GM10266 (cell line): ENCODE measurements around the gene DNHD1.

ENCODE experiments used
- DNase-seq: peaks from one replicate; pipeline ENCODE4 v3.0.0; 2012; ENCODE audit errors: extremely low spot score
- TF ChIP-seq, protein P1 (sequence below): IDR thresholded peaks from 2 replicates; pipeline ENCODE4 v1.5.1; 2012; ENCODE audit warnings: mild to moderate bottlenecking, low read depth; ENCODE audit not compliant: control insufficient read depth, insufficient read depth; ENCODE audit errors: missing control alignments

The DNHD1 gene, protein sequence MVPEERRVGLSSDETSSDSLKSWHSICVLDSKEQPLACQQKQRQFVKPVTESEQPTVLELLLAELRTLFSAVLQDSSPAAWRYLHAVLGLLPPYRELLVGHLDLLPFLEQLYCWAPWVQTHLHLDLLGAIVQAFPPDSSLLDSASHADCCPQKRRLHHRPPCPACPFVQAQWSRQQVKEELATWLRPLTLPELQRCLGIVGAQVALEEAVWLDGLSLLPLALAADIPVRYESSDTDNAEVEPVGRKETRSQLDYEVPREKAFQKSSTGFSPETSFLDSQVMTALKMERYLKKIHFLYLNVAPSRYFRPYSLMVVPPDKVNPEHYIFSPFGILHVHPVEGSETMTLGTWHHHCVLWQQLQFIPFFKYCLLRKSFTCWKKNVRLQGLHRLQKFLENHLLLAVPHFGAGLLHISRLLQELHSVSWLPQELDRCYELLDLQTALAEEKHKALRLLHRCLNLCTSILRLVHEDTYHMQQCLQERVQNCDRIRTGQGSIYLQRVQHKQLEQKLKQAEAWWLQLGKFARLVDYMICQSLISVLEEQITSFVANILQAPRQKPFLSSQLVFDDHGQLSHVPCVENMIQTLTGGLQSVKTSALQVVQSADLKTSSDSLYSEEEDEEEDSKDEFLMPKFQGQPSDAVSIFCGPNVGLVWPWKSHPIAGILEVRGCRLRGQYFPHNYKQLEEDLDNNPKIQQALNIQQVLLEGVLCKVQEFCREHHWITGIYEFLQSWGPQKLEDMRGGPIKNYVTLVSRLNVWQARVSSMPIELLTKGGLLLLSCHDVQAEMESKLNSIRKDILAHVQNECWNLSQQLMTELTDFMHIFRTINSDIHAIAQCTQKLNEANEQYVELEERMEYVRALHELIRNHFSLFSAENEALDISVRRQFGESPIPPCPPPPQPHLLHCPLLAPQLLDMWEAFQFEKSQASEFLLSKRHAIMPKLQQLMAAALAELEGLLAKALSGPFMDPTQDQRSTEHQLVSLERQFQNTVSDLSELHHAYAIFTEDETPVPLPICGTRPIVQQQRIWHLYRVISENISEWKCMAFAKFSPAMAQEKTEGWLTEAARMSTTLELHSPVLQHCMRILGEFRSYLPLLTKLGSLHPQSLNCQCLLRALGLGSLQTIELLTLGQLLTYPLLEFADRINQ (N-terminal part only)

DNA sequence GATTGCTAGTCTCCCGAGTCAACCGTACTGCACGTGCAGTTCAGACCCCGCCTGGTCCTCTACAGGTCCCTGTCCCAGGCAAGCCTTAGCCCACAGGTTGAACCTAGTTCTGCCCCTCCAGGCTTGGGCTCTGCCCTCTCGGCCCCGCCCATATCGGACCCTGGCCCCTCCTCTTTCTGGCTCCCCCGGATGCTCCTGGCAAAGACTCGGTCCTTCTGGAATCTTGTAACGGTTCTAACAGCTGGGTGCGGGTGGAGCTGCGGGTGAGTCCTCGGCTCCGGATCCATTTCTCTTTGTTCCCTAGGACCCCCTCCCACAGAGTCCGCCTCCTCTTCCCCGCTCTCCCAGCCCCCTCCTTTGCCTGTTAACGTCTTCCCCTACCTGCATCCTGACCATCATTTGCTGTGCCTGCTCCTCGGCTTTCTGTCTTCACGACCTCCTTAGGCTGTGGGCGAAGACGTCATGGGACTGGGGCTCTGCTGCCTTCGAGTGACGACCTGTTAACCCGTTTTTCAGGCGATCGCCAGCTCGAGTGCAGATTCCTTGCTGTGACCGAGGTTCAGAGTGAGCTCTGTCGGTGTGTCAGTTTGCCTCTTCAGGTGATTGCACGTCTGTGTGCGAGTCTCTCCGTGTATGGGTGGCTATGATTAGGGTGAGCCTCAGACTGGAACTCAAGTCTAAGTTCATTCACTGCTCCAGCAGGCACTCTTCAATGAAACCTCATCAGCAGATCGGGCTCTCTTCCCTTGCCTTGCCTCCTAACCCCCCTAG, at the start of gene DNHD1:
DNHD1 (plus strand) TSS at position 212 of the 771 bp plus-strand sequence. CDS start 936 bp downstream, outside the sequence.
- TF ChIP-seq, protein P1, sequence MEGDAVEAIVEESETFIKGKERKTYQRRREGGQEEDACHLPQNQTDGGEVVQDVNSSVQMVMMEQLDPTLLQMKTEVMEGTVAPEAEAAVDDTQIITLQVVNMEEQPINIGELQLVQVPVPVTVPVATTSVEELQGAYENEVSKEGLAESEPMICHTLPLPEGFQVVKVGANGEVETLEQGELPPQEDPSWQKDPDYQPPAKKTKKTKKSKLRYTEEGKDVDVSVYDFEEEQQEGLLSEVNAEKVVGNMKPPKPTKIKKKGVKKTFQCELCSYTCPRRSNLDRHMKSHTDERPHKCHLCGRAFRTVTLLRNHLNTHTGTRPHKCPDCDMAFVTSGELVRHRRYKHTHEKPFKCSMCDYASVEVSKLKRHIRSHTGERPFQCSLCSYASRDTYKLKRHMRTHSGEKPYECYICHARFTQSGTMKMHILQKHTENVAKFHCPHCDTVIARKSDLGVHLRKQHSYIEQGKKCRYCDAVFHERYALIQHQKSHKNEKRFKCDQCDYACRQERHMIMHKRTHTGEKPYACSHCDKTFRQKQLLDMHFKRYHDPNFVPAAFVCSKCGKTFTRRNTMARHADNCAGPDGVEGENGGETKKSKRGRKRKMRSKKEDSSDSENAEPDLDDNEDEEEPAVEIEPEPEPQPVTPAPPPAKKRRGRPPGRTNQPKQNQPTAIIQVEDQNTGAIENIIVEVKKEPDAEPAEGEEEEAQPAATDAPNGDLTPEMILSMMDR = no peak
- no peak for DNase-seq

DNA sequence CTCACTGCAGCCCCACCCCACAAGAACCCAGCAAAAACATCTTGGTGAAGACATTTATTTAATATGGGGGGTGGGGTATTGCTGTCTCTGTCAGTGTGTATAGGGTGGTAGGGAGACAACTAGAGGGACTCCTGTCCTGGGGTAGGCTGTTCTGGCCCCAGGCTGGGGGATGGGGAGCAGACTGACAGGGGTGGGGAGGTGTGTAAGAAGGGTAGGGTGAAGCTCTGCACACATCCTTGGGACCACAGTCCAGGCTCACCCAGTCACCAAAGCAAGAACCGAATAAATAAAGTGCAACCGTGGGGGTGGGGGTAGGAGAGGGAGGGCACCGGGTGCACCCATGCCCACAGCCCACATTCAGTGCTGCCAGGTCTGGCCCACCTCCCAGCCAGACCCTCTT, 48.5 kb upstream of the DNHD1 start:
- DNase-seq = no peak
- TF ChIP-seq, protein P1 = no peak

DNA sequence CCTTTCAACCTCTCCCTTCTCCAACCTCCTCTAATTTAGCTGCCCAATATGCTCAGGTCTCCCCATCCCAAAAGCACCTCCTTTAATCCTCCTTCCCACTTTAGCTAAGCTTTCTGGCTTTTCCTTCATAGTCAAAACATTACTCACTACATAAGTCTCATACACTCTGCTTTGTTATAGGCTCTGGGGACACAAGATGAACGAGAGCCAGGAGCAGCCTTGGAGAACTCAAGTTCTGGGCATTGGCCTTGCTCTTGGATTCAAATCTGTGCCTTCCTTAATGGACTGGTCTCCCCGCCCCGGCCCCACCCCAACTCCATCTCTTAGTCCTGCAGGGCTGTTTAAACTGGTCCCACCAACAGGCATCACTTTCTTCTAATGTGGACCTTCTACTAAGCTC, 44.9 kb upstream of the DNHD1 start:
- TF ChIP-seq, protein P1 = no peak
- DNase-seq = no peak

DNA sequence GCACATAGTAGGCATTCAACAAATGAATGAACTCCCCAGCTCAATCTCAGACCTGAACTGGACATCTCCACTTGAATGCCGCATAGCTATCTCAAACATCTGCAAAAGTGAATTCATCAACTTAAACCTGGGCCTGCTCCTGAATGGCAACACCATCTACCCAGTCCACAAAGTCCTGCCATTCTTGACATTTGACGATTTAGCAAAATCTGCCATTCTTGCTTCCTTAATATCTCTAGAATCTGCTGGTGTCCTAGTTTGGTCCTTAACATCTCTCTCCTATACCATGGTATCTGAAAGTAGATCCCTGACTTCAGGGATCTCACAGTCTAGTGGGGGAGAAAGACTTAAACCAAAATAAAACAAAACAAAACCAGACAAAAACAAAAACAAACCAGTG, 43.9 kb upstream of the DNHD1 start:
- no peak for DNase-seq
- TF ChIP-seq, protein P1 = no peak

DNA sequence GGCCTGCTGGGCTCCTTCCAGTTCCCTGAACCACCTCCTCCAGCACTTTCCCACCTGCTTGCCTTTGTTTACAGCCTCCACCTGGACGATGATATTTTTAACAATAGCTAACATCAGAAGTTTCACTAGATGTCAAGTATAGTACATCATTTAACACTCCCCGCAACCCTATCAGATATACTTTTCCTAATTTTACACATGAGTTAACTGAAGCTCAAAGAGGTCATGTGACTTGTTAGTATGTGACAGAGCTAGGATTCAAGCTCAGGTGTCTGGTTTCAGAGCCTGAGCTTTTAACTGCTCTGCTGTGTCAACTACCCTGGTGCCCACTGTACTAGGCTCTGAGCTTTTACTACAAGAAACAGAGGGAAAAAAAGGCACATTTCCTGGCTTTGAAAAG, 42.0 kb upstream of the DNHD1 start:
- TF ChIP-seq, protein P1 = no peak
- no peak for DNase-seq

DNA sequence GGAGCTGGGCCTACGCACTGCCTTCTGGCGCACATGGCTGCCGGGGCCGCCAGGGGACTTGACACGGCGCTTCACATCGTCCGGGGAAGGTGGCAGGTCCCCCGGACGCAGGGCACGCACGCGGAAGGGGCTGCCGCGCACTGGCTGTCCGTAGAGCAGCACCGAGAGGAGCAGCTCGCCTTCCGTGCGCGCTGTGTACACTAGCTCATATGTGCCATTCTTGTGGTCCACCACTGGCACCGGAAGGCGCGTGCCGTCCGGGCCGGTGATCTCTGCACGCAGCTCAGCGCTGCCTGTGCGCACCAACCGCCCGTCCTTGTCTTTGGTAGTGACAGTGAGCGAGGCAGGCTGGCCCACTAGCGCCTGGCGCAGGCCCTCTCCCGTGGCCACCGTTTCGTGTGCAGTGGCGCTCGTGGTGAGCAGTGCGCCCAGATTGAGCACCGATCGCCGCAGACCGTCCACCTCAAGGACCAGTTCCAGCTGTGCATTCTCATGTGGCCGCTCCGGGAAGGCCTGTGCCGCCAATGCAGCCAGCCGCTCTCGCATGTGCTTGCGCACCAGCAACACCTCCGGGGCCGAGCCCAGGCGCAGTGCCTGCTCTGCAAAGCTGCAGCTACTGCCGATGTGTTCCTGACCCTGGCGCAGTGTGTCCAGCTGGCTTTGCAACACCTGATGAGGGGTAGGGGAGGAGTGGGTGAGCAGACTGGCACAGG, 40.6 kb upstream of the DNHD1 start:
- DNase-seq = no peak
- TF ChIP-seq, protein P1 = no peak
